Hepatocyte (in vitro differentiated cells): ENCODE data around the gene GXYLT2.

Experiments
- EZH2 ChIP-seq: fragments of 200-600 bp; sonication (generic); IDR thresholded peaks from 2 replicates; pipeline ENCODE4 v1.6.1; 2016; ENCODE audit warnings: antibody characterized with exemption, mild to moderate bottlenecking, borderline replicate concordance
- EZH2phosphoT487 ChIP-seq: fragments of 200-600 bp; sonication (generic); IDR thresholded peaks from one replicate; pipeline ENCODE4 v1.6.1; 2018; ENCODE audit warnings: antibody characterized with exemption, mild to moderate bottlenecking, low read depth, moderate library complexity; ENCODE audit not compliant: unreplicated experiment, severe bottlenecking
- TF ChIP-seq, protein P1 (sequence below): fragments of 200-600 bp; sonication (generic); IDR thresholded peaks from 2 replicates; pipeline ENCODE4 v1.5.1; 2016; ENCODE audit warnings: antibody characterized with exemption, mild to moderate bottlenecking; ENCODE audit not compliant: poor library complexity

DNA sequence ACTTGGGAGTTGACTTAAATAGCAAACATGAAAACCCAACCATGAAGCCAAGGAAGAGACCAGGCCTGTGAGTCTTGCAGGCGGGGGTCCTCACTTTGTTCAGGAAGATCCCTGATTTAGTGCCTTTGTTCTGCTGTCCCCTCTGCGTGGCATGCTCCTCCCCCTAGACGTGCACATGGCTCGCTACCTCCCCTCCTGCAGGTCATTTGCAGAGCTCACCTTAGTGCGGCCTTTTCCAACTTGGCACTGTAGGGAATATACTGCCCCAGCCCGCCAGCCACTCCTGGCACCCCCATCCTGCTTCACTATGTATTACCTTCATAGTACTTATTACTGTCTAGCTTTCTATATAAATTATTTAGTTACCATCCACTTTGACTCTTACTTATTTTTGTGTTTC lies 18.3 kb downstream of the GXYLT2 start:
- TF ChIP-seq, protein P1, sequence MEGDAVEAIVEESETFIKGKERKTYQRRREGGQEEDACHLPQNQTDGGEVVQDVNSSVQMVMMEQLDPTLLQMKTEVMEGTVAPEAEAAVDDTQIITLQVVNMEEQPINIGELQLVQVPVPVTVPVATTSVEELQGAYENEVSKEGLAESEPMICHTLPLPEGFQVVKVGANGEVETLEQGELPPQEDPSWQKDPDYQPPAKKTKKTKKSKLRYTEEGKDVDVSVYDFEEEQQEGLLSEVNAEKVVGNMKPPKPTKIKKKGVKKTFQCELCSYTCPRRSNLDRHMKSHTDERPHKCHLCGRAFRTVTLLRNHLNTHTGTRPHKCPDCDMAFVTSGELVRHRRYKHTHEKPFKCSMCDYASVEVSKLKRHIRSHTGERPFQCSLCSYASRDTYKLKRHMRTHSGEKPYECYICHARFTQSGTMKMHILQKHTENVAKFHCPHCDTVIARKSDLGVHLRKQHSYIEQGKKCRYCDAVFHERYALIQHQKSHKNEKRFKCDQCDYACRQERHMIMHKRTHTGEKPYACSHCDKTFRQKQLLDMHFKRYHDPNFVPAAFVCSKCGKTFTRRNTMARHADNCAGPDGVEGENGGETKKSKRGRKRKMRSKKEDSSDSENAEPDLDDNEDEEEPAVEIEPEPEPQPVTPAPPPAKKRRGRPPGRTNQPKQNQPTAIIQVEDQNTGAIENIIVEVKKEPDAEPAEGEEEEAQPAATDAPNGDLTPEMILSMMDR = no peak
- TF ChIP-seq EZH2 (no peak), EZH2phosphoT487 (no peak)
